HepG2 (cell line): Measurements from ENCODE around the gene FASTK. TPM values are rescaled to one million over a fixed set of nuclear protein-coding genes. Genes with fewer than 3 reads are reported as not detected.
A peak's percentile ranks its signal among the peaks of the same experiment; 100 is the strongest.

Source experiments
- ASH2L ChIP-seq: fragments of 300-600, 200-600 bp; sonication (generic); IDR thresholded peaks from 2 replicates; pipeline ENCODE4 v1.7.0; 2017; ENCODE audit warnings: low read depth, mild to moderate bottlenecking, moderate library complexity, mixed read lengths, low read length; ENCODE audit not compliant: insufficient read length
- CENPX ChIP-seq: sonication (generic); formaldehyde crosslinking; IDR thresholded peaks from 2 replicates; pipeline ENCODE4 v1.9.0; 2021; ENCODE audit warnings: mild to moderate bottlenecking, missing genetic modification reagents, moderate library complexity
- GABPB1 ChIP-seq: IDR thresholded peaks from 2 replicates; pipeline ENCODE4 v1.6.1; 2016; ENCODE audit warnings: mild to moderate bottlenecking, missing genetic modification reagents, moderate library complexity, missing compliant biosample characterization
- GTF2F1 ChIP-seq: fragments of 150-350 bp; IDR thresholded peaks from 2 replicates; pipeline ENCODE4 v1.6.1; 2014; ENCODE audit warnings: low read length
- HDAC1 ChIP-seq: sonication (generic); formaldehyde crosslinking; IDR thresholded peaks from 2 replicates; pipeline ENCODE4 v1.5.1; 2020; ENCODE audit warnings: mild to moderate bottlenecking, missing genetic modification reagents
- HIVEP1 ChIP-seq: sonication (generic); formaldehyde crosslinking; IDR thresholded peaks from 2 replicates; pipeline ENCODE4 v1.4.0; 2020; ENCODE audit warnings: mild to moderate bottlenecking, missing genetic modification reagents
- IRX3 ChIP-seq: sonication (generic); formaldehyde crosslinking; IDR thresholded peaks from 2 replicates; pipeline ENCODE4 v1.8.1; 2023; ENCODE audit warnings: mild to moderate bottlenecking, low read depth, missing genetic modification reagents, borderline replicate concordance
- JARID2 ChIP-seq: sonication (generic); formaldehyde crosslinking; IDR thresholded peaks from 2 replicates; pipeline ENCODE4 v1.8.1; 2023; ENCODE audit warnings: missing genetic modification reagents, inconsistent platforms; ENCODE audit not compliant: insufficient replicate concordance
- NFE2L1 ChIP-seq: sonication (generic); formaldehyde crosslinking; IDR thresholded peaks from 2 replicates; pipeline ENCODE4 v1.4.0; 2020; ENCODE audit warnings: missing genetic modification reagents, mild to moderate bottlenecking, borderline replicate concordance
- NFE2L2 ChIP-seq: fragments of 150-350 bp; IDR thresholded peaks from 2 replicates; pipeline ENCODE4 v1.6.1; 2014; ENCODE audit warnings: low read length
- PAF1 ChIP-seq: IDR thresholded peaks from 2 replicates; pipeline ENCODE4 v1.6.1; 2016; ENCODE audit warnings: missing genetic modification reagents, missing compliant biosample characterization
- RAD51 ChIP-seq: fragments of 450-650 bp; IDR thresholded peaks from 2 replicates; pipeline ENCODE4 v1.6.1; 2016; ENCODE audit warnings: borderline replicate concordance
- REL ChIP-seq: sonication (generic); formaldehyde crosslinking; conservative IDR thresholded peaks from 2 replicates; pipeline ENCODE4 v1.8.0; 2022; ENCODE audit warnings: mild to moderate bottlenecking, missing genetic modification reagents, moderate library complexity
- RFX1 ChIP-seq: fragments of 450-650 bp; IDR thresholded peaks from 2 replicates; pipeline ENCODE4 v1.6.1; 2017
- RORA ChIP-seq: sonication (generic); formaldehyde crosslinking; IDR thresholded peaks from 2 replicates; pipeline ENCODE4 v1.5.0; 2020; ENCODE audit warnings: mild to moderate bottlenecking, missing genetic modification reagents, moderate library complexity
- ZMYM2 ChIP-seq: sonication (generic); formaldehyde crosslinking; IDR thresholded peaks from 2 replicates; pipeline ENCODE4 v1.8.0; 2022; ENCODE audit warnings: mild to moderate bottlenecking, missing genetic modification reagents
- ZMYM4 ChIP-seq: sonication (generic); formaldehyde crosslinking; IDR thresholded peaks from 2 replicates; pipeline ENCODE4 v1.8.1; 2023; ENCODE audit warnings: mild to moderate bottlenecking, missing genetic modification reagents
- ZNF33B ChIP-seq: sonication (generic); formaldehyde crosslinking; IDR thresholded peaks from 2 replicates; pipeline ENCODE4 v1.5.1; 2020; ENCODE audit warnings: mild to moderate bottlenecking, missing genetic modification reagents
- ZNF460 ChIP-seq: sonication (generic); formaldehyde crosslinking; IDR thresholded peaks from 2 replicates; pipeline ENCODE4 v1.5.1; 2020; ENCODE audit warnings: missing genetic modification reagents, mild to moderate bottlenecking, borderline replicate concordance
- ZNF619 ChIP-seq: sonication (generic); formaldehyde crosslinking; IDR thresholded peaks from 2 replicates; pipeline ENCODE4 v1.4.0; 2020; ENCODE audit warnings: mild to moderate bottlenecking, missing genetic modification reagents
- ZSCAN20 ChIP-seq: sonication (generic); formaldehyde crosslinking; IDR thresholded peaks from 2 replicates; pipeline ENCODE4 v1.4.0; 2020; ENCODE audit warnings: missing genetic modification reagents, mild to moderate bottlenecking, borderline replicate concordance
- polyA plus RNA-seq, 8 experiments: library from polyadenylated mRNA; depleted of rRNA in 3 of 8; stranded (reverse) in 7 of 8; unstranded in 1 of 8; fragments of >200 nt; fragmentation: Illumina TruSeq in 4 of 8; extraction: Trizol in 4 of 8; gene quantifications; 2 replicates each; pipeline versions ENCODE4 v1.2.1 to v1.2.3, GENCODE V29; 2011 to 2016; ENCODE audit warnings: low read depth in 4 of 8, missing spikeins in 1 of 8, mixed read lengths in 1 of 8; ENCODE audit not compliant: insufficient read depth in 1 of 8
- total RNA-seq, 5 experiments: library from RNA; depleted of rRNA; stranded (reverse); fragments of >200 nt; fragmentation: Illumina TruSeq; extraction: Trizol; gene quantifications; 2 replicates each; pipeline ENCODE4 v1.2.3, GENCODE V29; 2016; ENCODE audit warnings: low read depth in 1 of 5
- TF ChIP-seq, protein P1 (sequence below): sonication (generic); formaldehyde crosslinking; IDR thresholded peaks from 2 replicates; pipeline ENCODE4 v1.4.0; 2020; ENCODE audit warnings: missing genetic modification reagents
- TF ChIP-seq, protein P2 (sequence below): sonication (generic); formaldehyde crosslinking; IDR thresholded peaks from 2 replicates; pipeline ENCODE4 v1.4.0; 2020; ENCODE audit warnings: missing genetic modification reagents, borderline replicate concordance
- TF ChIP-seq, protein P3 (sequence below): sonication (generic); formaldehyde crosslinking; IDR thresholded peaks from 2 replicates; pipeline ENCODE4 v1.9.0; 2022; ENCODE audit warnings: missing genetic modification reagents, mild to moderate bottlenecking, borderline replicate concordance
- TF ChIP-seq, protein P4 (sequence below): sonication (generic); formaldehyde crosslinking; conservative IDR thresholded peaks from 2 replicates; pipeline ENCODE4 v1.4.0; 2020; ENCODE audit warnings: missing genetic modification reagents

FASTK gene
- total and polyA plus RNA-seq, 2 of the 13 experiments (the other 11 are each of a cell fraction or from before 2014, with no cell fraction given): 52.9 to 55.7 TPM

DNA sequence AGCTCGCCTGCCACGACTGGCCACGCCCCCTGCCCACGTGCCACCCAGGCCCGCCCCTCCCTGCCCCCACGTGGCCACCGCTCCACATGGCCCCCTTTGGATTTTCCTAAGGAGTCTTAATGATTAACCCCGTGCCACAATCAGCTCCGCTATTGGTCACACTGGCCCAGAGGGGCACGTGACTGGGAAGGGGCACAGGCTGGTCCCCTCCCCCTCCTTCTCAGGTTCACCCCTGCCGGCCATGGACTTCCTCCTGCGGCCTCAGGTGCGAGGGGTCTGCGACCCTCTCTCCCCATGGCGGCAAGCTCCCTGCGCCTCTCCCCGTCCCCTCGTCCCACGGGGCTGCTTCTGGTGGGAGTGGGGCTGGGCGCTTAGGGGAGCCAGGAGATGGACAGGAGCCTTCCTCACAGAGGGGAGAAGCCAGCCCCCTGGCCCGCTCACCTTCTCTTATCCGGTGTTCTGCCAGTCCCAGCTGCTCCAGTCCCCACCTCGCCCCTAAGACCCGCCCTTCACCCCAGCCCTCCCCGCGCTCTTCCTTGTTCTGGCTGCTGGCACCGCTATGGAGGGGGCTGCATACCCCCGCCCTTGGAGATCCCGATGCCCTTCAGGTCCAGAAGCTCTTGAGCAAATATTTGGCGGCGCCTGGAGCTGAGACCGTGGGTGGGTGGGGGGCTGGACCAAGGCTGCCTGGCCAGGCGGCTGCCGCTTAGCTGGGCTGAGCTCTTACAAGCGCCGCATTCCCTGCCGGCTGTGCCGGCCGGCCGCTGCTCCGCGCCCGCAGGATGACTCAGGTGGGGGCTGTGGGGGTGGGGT lies 18.0 kb downstream of the FASTK start (continued):
- TF ChIP-seq JARID2 (CRISPR knock-in tag) (no peak), ZNF33B (CRISPR knock-in tag) (no peak), GTF2F1 (no peak), HDAC1 (CRISPR knock-in tag) (peak; percentile 54), ZMYM4 (CRISPR knock-in tag) (peak; percentile 56; the same call in 1 of the 2 replicates), ZMYM2 (CRISPR knock-in tag) (no peak), GABPB1 (peak; percentile 83), NFE2L1 (CRISPR knock-in tag) (no peak), ZNF460 (CRISPR knock-in tag) (no peak), ZSCAN20 (no peak), RORA (CRISPR knock-in tag) (no peak), ZNF619 (CRISPR knock-in tag) (no peak), PAF1 (CRISPR knock-in tag) (no peak), IRX3 (CRISPR knock-in tag) (no peak), REL (no peak), RFX1 (no peak), CENPX (CRISPR knock-in tag) (no peak), NFE2L2 (no peak), RAD51 (peak; percentile 97), HIVEP1 (CRISPR knock-in tag) (peak; percentile 70), ASH2L (peak; percentile 67)
- TF ChIP-seq, protein P1, sequence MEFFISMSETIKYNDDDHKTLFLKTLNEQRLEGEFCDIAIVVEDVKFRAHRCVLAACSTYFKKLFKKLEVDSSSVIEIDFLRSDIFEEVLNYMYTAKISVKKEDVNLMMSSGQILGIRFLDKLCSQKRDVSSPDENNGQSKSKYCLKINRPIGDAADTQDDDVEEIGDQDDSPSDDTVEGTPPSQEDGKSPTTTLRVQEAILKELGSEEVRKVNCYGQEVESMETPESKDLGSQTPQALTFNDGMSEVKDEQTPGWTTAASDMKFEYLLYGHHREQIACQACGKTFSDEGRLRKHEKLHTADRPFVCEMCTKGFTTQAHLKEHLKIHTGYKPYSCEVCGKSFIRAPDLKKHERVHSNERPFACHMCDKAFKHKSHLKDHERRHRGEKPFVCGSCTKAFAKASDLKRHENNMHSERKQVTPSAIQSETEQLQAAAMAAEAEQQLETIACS (CRISPR knock-in tag): no peak; the same call in 1 of the 2 replicates
- TF ChIP-seq, protein P2, sequence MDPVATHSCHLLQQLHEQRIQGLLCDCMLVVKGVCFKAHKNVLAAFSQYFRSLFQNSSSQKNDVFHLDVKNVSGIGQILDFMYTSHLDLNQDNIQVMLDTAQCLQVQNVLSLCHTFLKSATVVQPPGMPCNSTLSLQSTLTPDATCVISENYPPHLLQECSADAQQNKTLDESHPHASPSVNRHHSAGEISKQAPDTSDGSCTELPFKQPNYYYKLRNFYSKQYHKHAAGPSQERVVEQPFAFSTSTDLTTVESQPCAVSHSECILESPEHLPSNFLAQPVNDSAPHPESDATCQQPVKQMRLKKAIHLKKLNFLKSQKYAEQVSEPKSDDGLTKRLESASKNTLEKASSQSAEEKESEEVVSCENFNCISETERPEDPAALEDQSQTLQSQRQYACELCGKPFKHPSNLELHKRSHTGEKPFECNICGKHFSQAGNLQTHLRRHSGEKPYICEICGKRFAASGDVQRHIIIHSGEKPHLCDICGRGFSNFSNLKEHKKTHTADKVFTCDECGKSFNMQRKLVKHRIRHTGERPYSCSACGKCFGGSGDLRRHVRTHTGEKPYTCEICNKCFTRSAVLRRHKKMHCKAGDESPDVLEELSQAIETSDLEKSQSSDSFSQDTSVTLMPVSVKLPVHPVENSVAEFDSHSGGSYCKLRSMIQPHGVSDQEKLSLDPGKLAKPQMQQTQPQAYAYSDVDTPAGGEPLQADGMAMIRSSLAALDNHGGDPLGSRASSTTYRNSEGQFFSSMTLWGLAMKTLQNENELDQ (CRISPR knock-in tag): no peak
- TF ChIP-seq, protein P3, sequence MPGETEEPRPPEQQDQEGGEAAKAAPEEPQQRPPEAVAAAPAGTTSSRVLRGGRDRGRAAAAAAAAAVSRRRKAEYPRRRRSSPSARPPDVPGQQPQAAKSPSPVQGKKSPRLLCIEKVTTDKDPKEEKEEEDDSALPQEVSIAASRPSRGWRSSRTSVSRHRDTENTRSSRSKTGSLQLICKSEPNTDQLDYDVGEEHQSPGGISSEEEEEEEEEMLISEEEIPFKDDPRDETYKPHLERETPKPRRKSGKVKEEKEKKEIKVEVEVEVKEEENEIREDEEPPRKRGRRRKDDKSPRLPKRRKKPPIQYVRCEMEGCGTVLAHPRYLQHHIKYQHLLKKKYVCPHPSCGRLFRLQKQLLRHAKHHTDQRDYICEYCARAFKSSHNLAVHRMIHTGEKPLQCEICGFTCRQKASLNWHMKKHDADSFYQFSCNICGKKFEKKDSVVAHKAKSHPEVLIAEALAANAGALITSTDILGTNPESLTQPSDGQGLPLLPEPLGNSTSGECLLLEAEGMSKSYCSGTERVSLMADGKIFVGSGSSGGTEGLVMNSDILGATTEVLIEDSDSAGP (CRISPR knock-in tag): peak; percentile 81; the same call in 1 of the 2 replicates
- TF ChIP-seq, protein P4, sequence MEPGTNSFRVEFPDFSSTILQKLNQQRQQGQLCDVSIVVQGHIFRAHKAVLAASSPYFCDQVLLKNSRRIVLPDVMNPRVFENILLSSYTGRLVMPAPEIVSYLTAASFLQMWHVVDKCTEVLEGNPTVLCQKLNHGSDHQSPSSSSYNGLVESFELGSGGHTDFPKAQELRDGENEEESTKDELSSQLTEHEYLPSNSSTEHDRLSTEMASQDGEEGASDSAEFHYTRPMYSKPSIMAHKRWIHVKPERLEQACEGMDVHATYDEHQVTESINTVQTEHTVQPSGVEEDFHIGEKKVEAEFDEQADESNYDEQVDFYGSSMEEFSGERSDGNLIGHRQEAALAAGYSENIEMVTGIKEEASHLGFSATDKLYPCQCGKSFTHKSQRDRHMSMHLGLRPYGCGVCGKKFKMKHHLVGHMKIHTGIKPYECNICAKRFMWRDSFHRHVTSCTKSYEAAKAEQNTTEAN (CRISPR knock-in tag): no peak
